GM06990 (cell line): ENCODE data around the gene ZNF689.

Experiments
- DNase-seq: peaks from one replicate; pipeline ENCODE4 v3.0.0-alpha.2; 2011; ENCODE audit not compliant: insufficient read length; ENCODE audit errors: extremely low read depth
- H3K27me3 ChIP-seq: replicated peaks from 2 replicates; pipeline ENCODE4 v1.6.0; 2011; ENCODE audit warnings: low read length; ENCODE audit not compliant: control insufficient read depth, insufficient read depth
- H3K36me3 ChIP-seq: 2 replicates; pipeline ENCODE4 v1.5.1; 2011; ENCODE audit warnings: low read length; ENCODE audit not compliant: control insufficient read depth, insufficient read depth
- H3K4me3 ChIP-seq: replicated peaks from 2 replicates; pipeline ENCODE4 v1.5.1; 2011; ENCODE audit warnings: low read depth, mild to moderate bottlenecking, control low read depth, low read length
- CTCF ChIP-seq: IDR thresholded peaks from 2 replicates; pipeline ENCODE4 v1.5.1; 2011; ENCODE audit warnings: low read length, control low read depth, mild to moderate bottlenecking, inconsistent platforms; ENCODE audit not compliant: insufficient read depth, poor library complexity, severe bottlenecking

ZNF689 gene

GRCh38 chr16:30567160-30567990, 42.8 kb downstream of the ZNF689 start:
- no peak for TF ChIP-seq CTCF
- Histone ChIP-seq H3K4me3 (no peak overlapping the region), H3K36me3 (no peaks in the 10 kb centered on the region; the same call in 1 of the 2 replicates), H3K27me3 (no peaks in the 10 kb centered on the region)
- no peak for DNase-seq

GRCh38 chr16:30566531-30566930, 43.7 kb downstream of the ZNF689 start:
- Histone ChIP-seq H3K27me3 (no peaks in the 10 kb centered on the region), H3K4me3 (no peak overlapping the region), H3K36me3 (no peaks in the 10 kb centered on the region; the same call in 1 of the 2 replicates)
- no peak for TF ChIP-seq CTCF
- no peak for DNase-seq

GRCh38 chr16:30565984-30566383, 44.2 kb downstream of the ZNF689 start:
- no peak for TF ChIP-seq CTCF
- no peak overlapping the region for H3K4me3 ChIP-seq
- no peak for DNase-seq
- no peaks in the 10 kb centered on the region for H3K27me3 ChIP-seq
- H3K36me3 ChIP-seq, result no peaks in the 10 kb centered on the region; the same call in 1 of the 2 replicates

- Histone ChIP-seq H3K27me3 (no peaks in the 10 kb centered on the region), H3K4me3 (no peak overlapping the region), H3K36me3 (no peaks in the 10 kb centered on the region; the same call in 1 of the 2 replicates)
- DNase-seq, result no peak
- TF ChIP-seq CTCF, result no peak
Measured at GRCh38 chr16:30565526-30565925, 44.7 kb downstream of the ZNF689 start.

- no peaks in the 10 kb centered on the region for H3K27me3 ChIP-seq
- no peak for DNase-seq
- no peak for TF ChIP-seq CTCF
- H3K36me3 ChIP-seq, result no peaks in the 10 kb centered on the region
- no peak overlapping the region for H3K4me3 ChIP-seq
Measured at GRCh38 chr16:30562021-30562420, 48.2 kb downstream of the ZNF689 start.
